ENCODE results near the gene ELFN1.

ELFN1 gene

DNA sequence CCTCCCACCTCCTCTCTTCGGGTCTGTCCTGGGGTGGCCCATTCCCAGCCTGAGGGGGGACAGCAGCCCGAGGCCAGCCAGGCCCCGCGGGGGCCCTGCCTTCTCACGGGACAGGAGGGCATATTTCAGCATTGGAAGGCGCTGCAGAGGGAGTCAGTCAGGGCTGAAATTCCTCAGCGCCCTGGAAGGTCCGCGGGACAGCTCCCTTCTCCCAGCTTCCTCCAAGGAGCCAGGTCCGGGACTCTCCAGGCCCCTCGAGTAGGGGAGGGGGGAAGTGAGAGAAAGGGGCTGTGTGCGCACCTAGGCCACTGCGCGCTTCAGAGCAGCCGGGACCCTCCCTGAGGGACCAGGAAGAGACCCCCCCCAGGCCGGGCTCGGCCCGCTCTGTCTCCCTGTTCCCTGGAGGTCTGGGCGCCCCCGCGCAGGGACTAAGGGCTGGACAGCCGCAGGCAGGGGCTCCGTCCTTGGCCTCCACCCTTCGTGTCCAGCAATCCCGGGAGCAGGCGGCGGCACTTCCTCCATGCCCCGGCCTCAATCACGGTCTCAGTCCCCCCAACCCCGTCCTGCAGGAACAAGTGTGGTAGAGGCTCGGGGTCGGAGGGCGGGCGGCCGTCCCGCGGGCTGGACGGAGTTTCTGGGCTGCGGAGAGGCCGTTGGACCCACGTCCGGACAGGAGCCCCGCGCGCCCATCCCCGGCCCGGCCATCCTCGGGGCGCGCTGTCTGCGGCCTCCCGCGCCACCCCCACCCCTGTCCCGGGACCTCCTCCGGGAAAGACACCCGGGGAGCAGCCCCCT lies 6.0 kb upstream of the ELFN1 start:
- DNase-seq (ENCODE audit: low read depth, low spot score): no peak

DNA sequence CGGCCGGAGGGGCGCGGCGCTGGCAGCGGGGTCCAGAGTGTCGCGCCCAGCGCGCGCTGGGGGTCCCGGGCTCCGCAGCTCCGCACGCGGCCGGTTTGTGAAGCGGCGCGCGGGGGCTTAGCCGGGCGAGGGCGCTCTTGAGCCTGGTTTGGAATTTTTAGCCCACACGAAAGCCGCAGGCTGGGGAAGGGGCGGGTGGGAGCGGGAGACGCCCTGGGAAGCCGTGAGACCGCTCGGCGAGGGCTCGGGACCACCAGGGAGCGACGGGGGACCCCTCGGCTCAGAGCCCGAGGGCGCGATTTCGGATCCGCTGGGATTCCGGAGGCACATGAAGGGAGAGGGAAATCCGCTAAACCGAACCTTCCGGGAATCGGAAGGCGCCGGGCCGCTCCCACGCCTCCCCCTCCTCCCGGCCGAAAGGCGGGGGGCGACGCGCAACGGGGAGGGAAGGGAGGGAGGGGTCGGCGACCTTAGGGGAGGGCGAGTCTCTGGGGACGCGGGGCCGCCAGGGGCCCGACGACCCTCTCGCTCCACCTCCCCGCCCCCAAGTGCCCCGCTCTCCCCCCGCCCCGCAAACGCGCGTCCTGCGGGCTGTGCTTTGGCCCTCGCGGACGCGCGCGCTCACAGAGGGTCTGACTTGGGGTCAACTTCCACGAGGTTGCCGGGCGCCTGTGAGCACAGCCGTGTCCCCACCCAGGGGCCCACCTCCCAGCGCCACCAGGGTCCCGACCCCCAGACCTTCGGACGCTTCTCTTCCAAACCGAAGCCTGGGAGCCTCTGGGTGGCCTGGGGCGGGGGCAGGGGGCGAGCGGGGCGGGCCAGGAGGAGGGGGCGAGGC lies 5.1 kb upstream of the ELFN1 start:
- DNase-seq (ENCODE audit: low read depth, low spot score): no peak

DNA sequence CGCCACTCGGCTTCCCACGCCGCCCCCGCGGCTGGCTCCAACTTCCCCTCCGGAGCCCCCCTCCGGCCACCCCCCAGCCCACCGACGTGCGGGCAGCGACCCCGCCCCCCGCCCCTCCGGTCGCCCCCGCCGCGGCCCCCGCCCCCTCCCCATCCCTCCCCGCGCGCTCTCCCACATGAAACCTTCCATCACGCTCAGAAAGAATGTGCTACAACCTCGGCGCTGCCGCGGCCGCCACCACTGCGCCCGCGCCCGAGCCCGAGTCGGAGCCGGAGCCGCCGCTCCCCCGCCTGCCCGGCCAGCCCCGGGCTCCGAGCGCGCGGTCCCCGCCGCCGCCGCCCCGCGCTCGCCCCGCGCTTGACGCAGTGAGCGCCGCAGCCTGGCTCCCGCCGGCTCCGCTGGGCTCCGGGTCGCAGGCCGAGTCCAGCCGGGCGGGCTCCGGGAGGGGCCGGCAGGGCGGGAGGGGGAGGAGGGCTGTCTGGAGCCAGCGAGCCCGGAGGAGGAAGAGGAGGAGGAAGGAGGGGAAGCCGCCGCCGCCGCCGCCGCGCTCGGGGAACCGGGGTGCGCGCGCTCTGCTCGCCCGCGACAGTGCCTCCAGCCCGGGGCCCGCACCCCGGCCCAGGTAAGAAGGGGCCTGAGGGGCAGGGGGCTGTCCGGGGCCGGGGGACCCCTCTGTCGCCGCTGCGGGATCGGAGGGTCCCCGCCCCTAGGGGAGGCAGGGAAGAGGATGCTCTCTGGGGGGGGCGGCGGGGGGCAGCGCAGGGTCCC lies 4.3 kb upstream of the ELFN1 start:
- no peak for DNase-seq (ENCODE audit: low read depth, low spot score)

DNA sequence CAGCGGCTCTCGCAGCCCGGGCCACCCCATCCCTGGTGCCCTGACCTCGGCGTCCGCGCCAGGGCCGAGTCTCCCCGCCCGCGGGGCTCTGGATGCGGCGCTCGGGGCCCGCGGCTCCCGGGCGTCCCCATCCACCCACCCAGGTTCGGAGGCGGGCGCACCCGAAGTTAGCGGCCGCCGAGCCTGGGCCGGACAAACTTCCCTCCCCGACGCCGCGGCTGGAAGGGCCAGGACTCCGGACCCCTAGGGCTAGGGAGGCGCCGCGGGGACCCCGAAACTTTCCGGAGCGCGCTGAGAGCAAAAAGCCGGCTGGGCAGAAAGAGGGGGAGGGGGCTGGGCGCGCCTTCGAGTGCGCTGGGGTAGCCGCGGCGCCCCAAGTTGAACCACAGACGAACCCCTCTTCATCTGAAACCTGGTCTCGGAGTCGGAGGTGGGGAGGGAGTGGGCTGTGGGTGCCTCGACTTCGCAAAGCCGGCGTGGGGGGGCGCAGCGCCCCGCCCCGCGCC lies 3.7 kb upstream of the ELFN1 start:
- DNase-seq (ENCODE audit: low read depth, low spot score): no peak

DNA sequence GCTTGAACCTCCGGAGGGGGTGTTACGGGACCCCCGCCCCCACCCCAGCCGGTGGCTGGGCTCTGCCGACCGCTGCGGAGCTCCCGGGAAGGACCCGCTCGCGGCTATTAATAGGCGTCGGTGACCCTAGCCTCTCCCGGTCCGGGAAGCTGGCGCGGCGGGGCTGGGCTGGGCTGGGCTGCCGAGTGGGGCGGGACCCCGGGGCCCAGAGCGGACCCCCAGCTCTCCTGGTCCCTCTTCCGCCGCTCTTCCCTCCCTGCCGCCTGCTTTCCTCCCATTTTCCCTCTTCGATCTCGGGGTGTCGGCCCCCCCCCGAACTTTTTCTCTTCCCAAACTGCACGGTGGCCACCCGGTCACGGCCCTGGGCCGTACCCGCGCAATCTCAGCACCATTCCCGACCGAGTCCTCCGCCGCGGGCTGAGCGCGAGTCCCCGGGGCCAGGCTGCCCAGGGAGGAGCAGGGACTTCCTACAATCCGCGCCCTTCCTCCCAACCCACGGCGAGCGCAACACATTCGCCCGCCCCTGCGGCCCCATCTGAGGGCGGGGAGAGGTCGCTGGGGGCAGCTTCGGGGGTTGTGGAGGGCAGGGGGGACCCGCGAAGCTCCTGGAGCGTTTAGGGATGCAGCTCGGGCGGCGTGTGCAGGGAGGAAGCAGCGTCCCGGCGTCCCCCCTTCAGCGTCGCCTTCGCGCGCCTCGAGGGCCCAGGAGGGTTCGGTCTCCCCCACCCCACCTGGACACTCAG lies 3.1 kb upstream of the ELFN1 start:
- DNase-seq (ENCODE audit: low read depth, low spot score): no peak

DNA sequence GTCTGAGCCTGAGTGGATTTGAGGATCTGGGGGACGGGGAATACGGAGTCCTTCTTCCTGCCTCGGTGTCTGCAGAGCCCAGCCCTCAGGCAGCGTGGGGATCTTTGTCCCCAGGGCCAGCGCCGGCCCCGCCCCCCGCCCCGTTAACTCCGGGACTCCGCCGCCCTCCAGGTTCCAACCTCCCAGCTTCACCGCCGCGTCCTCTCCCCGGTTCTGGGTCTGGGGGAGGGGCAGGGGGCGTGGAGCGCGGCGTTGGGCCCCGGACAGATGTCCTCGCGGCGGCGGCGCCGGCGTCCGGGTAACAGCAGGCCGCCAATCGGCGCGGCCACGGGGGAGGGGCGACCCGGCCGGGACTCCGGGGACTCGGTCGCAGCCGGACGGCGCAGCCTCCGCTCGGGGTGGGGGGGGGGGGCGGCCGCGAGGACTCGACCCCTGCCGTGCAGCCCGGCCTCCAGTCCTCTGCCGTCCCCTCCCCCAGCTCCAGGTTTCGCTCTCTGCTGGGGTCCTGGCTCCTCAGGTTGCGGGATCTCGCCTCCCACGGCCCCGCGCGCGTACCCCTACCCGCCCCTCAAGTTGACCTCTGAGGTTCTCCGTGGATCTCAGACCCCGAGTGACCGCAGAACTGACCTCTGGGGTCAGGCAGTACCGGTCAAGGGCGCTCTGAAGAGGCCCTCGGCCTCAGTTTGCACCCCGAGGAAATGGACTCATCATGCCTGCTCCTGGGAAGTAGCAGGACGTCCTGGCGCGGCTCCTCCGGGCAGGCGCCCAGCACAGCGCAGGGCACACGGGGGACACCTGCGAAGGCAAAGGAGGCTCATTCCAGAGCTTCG lies 2.3 kb upstream of the ELFN1 start:
- DNase-seq (ENCODE audit: low read depth, low spot score): no peak

DNA sequence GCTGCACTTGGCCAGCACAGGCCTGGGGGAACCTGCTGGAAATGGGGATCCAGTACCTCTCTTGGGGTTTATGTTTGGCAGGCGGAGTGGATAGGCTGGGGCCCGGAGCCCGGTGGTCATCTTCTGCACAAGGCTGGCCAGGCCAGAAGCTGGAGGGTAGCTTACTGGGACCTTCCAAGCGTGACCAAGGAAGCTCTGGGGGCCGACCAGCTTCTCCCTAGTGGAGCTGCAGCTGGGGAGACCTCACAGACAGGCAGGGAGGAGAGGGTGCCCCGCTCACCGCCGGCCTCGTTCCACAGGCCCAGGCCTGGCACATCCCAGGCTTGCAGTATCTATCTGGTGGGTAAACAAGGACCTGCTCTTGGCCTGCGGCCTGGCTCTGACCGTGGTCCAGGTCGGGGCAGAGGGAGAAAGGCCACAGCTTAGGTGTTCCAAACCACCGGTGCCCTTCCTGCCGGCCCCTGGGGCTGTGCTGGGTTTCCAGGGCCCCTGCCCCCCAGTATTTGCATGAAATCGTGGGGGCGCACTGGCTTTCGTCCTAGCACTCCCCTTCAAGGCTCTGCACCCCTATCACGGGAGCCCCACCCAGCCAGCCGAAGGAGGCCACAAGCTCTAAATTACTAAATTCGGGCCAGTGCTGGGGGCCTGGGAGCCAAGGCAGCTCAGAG lies 1.5 kb upstream of the ELFN1 start:
- DNase-seq (ENCODE audit: low read depth, low spot score): no peak

DNA sequence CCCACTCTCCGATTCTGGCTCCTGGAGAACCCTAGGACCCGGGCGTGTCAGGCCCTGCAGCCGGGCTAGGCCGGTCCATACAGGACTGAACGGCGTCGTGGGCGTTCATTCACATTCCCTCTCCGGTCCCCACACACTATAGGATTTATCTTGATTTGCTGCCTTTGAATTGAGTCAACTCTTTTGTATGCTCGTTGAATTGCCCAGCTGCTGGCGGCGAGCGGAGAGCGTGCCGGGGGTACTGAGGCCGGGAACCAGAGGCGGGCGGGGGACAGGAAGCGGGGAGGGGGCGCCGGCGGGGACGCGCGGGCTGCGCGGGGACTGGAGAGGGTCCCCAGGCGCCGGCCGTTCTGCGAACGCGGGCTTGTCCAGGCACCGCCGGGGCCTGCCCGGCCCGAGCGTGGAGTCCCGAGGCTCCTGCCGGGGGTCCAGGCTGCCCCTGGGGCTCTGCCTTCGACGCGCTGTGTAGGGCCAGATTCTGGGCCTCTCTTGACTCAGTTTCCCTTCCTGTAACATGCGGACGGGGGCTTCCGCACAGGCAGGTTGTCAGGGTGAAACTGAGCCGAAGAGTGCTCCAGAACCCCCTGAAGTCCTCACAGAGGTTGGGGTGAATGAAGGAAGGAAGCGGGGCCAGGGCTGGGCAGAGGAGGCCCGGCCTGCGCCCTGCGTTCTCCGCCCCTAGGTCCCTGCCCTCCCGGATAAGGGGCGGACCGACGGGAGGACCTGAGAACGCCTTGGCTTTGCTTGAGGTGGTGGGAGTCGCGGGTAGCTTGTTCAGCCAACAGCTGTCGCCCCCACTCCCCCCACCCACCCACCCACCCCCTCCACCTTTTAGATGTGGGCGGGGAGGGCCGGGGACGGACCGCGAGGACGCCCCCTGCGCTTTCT lies 769 bp upstream of the ELFN1 start:
- no peak for DNase-seq (ENCODE audit: low read depth, low spot score)

DNA sequence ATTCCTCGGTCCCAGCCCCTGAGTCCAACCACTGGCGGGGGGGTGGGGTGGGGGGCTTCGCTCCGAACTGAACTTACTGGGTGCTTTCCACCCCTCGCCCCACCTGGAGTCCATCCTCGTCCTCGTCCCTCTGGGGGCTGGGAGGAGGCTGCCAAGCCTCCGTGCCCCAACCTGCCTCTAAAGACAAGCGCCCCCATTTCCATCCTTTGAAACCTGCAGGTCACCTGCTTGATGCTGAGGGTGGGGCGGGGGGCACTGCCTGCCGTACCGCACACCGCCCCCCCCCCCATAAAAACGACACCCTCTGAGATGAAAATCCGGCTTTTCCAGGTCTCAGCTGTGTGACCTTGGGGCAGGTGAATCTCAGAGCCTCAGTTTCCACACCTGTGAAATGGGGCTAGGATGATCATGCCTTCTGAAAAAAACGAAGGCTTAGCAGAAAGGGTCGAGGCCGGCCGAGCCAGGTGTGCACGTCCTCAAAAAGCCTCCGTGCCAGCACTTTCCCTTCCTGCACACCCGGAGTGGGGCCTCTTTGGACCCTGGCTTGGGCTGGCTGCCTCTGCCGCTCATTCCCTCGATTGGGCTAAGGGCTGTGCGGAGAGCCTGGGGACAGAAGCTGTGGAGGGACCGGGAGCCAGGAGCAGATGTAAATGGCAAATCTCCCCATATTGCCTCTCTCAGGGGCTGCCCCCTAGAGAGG lies 967 bp downstream of the ELFN1 start:
- DNase-seq (ENCODE audit: low read depth, low spot score): no peak

DNA sequence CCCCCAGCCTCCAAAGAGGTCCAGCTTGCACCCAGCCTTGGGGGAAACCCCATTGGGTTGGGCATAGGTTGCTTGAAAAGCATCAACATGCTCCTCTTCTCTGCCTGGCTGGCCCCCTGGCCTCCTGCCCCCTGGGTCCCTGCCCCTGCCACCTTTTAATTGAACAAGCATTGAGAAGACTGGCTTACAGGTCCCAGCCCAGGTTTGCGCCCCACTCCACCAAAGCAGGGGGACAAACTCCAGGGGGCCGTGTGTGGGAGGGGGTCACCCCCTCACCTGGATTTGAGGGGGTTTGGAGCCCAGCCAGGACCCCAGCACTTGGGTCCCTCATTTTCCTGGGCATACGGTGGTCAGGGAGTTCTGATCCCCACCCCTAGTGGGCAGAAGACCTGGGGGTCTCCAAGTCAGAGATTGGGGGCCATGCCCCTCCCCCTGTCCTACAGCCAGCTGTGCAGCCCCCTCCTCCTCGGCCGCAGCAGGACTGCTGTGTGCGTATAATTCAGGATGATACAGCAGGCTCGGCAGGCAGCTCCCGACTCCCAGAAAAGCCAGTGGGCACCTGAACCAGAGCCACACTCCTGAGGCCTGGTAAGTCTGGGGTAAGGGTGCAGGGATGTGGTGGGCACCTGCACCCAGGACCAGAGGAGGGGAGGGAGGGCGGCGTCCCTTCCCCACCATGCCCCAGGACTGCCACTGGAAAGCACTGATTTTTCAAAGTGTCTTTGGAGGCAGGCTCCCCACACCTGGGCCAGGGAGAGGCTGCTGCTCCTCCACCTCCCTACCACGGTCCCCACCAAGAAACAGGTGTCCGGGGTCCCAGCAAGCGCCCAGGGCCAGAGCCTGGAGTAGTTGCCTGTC lies 1.7 kb downstream of the ELFN1 start:
- no peak for DNase-seq (ENCODE audit: low read depth, low spot score)

DNA sequence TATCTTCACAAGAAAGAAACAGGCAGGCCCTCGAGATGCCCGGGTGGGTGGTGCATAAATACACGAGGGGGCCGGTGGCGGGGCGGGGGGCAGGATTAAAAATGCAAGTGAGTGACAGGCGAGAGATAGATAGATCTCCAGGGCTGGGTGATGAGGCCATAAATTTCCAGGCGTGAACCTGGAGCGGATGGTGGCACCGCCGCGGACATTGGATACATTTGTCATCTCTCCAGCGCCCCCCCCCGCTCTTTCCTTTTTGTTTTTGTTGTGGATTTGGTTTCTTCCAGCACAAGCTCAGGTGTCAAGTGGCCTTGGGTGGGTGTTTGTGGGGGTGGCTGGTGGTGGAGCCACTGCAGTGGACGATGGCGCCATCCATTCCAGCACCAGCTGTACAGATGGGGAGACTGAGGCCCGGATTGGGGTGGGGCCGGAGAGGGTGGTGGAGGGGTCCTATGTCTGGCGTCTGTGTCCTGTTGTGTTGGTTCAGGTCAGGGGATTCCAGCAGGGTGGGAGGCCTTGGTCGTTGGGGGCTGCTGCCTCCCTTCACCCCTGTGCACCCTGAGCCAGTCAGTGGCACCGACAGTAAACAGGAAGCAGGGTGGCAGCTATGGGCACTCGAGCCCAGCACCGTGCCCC lies 2.9 kb downstream of the ELFN1 start:
- DNase-seq (ENCODE audit: low read depth, low spot score): no peak

DNA sequence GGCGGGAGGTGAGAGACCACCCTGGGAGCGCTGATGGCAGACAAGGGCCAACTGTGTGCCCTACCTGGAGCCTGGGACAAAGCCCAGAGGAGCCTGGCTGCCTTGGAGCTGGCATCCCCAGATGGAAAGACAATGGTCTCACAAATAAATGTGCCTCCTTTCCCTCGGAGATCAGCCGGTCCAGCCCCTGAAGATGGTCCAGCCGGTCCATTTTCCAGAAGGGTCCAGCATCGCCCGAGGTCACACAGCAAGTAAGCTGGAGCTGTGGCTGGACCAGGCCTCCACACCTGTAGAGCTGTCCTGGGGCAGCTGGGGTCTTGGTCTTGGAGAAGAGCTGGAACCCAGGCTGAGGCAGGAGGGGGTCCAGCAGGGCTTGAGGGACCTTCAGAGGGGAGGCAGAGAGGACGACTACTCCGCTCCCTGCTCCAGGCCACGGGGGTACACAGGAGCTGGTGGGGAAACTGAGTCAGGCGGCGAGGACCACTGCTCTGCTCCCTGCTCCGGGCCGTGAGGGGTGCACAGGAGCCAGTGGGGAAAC lies 3.6 kb downstream of the ELFN1 start:
- no peak for DNase-seq (ENCODE audit: low read depth, low spot score)

DNA sequence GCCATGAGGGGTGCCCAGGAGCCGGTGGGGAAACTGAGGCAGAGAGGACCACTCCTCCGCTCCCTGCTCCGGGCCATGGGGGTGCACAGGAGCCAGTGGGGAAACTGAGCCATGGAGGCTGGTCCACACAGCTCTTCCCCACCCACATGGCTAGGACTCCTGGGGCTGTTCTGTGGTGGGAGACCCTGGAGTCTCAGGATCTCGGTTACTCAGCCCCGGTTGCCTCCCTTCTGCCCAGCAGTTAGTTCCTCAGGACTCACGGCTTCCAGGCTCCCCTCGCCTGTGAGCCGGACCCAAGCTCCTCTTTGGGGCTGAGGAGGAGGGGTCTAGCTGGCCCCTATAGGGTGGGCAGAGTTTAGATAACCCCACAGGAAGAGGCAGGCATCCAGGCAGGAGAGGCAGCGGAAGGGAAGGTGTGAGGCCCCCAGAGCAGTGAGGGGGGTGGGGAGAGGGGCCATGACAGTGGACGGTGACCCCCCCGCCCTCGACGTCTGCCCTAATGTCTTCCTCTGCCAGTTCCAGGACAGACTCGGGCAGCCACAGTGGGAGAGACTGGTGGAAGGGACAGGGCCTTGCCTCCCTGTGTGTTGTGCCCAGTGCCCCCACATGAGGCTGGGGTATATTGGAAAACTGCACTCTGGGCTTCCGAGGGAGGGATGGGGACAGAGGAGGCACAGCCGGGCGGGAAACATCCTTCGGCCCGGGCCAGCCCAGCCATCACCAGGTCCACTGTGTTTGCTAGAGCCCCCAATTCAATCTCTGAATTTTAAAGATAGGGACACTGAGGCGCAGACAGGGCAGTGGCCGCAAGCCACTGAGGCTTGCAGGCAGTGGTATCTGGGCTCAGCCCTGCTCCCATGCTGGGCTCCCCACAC lies 4.3 kb downstream of the ELFN1 start:
- DNase-seq (ENCODE audit: low read depth, low spot score): no peak

DNA sequence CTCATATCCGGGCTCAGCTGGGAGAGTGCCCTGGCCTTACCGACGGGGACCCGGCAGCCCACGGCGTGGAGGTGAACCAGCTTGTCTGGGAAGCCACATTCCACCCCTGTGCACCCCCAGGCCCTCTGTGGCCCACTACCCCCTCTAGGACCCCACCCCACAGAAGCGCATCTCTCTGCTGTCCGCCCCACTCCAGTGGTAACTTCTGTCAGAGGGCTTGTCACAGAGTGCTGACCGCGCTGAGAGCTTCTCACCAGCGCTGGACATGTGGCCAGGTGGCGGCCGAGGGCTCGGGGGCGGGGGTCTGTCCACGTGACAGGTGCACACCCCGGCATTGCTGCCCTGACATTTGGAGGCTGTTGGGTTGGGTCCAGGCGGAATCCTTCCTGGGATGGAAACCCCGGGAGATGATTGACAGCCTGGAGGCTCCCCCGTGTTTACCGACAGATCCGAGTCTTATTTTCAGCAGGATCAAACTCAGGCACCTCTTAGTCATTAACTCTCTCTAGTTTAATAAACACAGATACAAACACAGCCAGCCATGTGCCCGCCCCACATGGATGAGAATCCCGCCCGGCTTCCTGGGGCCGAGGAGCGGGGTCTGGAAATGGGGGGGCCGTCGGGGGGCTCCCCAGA lies 5.1 kb downstream of the ELFN1 start:
- DNase-seq (ENCODE audit: low read depth, low spot score): no peak

Measured in activated naive CD8-positive, alpha-beta T cell treated with anti-CD3 and anti-CD28 coated beads, Interleukin-2, amount 50 U/mL, for 16 hours (primary cell).